HepG2 (cell line): ENCODE measurements around the gene SLC17A3. TPM values are rescaled to one million over a fixed set of nuclear protein-coding genes. Genes with fewer than 3 reads are reported as not detected.

Experiments
- ARHGAP35 ChIP-seq: sonication (generic); formaldehyde crosslinking; IDR thresholded peaks from 2 replicates; pipeline ENCODE4 v1.9.0; 2022; ENCODE audit warnings: mild to moderate bottlenecking, inconsistent platforms, moderate library complexity, missing genetic modification reagents, borderline replicate concordance
- CSRNP2 ChIP-seq: sonication (generic); formaldehyde crosslinking; conservative IDR thresholded peaks from 2 replicates; pipeline ENCODE4 v1.8.0; 2022; ENCODE audit warnings: low read depth, missing genetic modification reagents
- GABPB1 ChIP-seq: IDR thresholded peaks from 2 replicates; pipeline ENCODE4 v1.6.1; 2016; ENCODE audit warnings: mild to moderate bottlenecking, missing genetic modification reagents, moderate library complexity, missing compliant biosample characterization
- GATAD2A ChIP-seq: IDR thresholded peaks from 2 replicates; pipeline ENCODE4 v1.6.1; 2016
- GFI1 ChIP-seq: sonication (generic); formaldehyde crosslinking; IDR thresholded peaks from 2 replicates; pipeline ENCODE4 v1.5.0; 2020; ENCODE audit warnings: missing genetic modification reagents, mild to moderate bottlenecking, borderline replicate concordance
- GTF2F1 ChIP-seq: fragments of 150-350 bp; IDR thresholded peaks from 2 replicates; pipeline ENCODE4 v1.6.1; 2014; ENCODE audit warnings: low read length
- HCFC1 ChIP-seq: fragments of 150-350 bp; IDR thresholded peaks from 2 replicates; pipeline ENCODE4 v1.6.1; 2014; ENCODE audit warnings: low read depth, low read length
- HIC2 ChIP-seq: sonication (generic); formaldehyde crosslinking; IDR thresholded peaks from 2 replicates; pipeline ENCODE4 v1.9.0; 2022; ENCODE audit warnings: low read depth, missing genetic modification reagents
- HNF4A ChIP-seq: sonication (generic); formaldehyde crosslinking; IDR thresholded peaks from 2 replicates; pipeline ENCODE4 v1.4.0; 2020; ENCODE audit warnings: missing genetic modification reagents
- KLF9 ChIP-seq: IDR thresholded peaks from 2 replicates; pipeline ENCODE4 v1.6.1; 2016; ENCODE audit warnings: low read depth
- MXD4 ChIP-seq: IDR thresholded peaks from 2 replicates; pipeline ENCODE4 v1.6.1; 2016; ENCODE audit warnings: mild to moderate bottlenecking, missing biosample characterization, missing genetic modification reagents
- NBN ChIP-seq: fragments of 450-650 bp; conservative IDR thresholded peaks from 2 replicates; pipeline ENCODE4 v1.6.1; 2017
- NFE2 ChIP-seq: sonication (generic); formaldehyde crosslinking; IDR thresholded peaks from 2 replicates; pipeline ENCODE4 v1.4.0; 2020; ENCODE audit warnings: missing genetic modification reagents
- PRDM10 ChIP-seq: sonication (generic); formaldehyde crosslinking; IDR thresholded peaks from 2 replicates; pipeline ENCODE4 v1.4.0; 2020; ENCODE audit warnings: low read depth, missing genetic modification reagents
- TCF12 ChIP-seq, 2 experiments: fragments of 450-650 bp in 1 of 2; sonication (generic) in 1 of 2; formaldehyde crosslinking in 1 of 2; IDR thresholded peaks; 2 replicates each; pipeline versions ENCODE4 v1.6.1 to v1.8.0; 2017 to 2022; ENCODE audit warnings: antibody characterized with exemption in 1 of 2, mild to moderate bottlenecking in 1 of 2, missing genetic modification reagents in 1 of 2, moderate library complexity in 1 of 2
- TP53 ChIP-seq: sonication (generic); formaldehyde crosslinking; conservative IDR thresholded peaks from 2 replicates; pipeline ENCODE4 v1.4.0; 2020; ENCODE audit warnings: missing genetic modification reagents
- ZBTB33 ChIP-seq: sonication (generic); formaldehyde crosslinking; IDR thresholded peaks from 2 replicates; pipeline ENCODE4 v1.4.0; 2020; ENCODE audit warnings: missing genetic modification reagents
- ZBTB49 ChIP-seq: sonication (generic); formaldehyde crosslinking; IDR thresholded peaks from 2 replicates; pipeline ENCODE4 v1.4.0; 2020; ENCODE audit warnings: missing genetic modification reagents, borderline replicate concordance
- ZFP1 ChIP-seq: IDR thresholded peaks from 2 replicates; pipeline ENCODE4 v1.6.1; 2016
- ZKSCAN5 ChIP-seq: sonication (generic); formaldehyde crosslinking; IDR thresholded peaks from 2 replicates; pipeline ENCODE4 v1.5.1; 2020; ENCODE audit warnings: mild to moderate bottlenecking, missing genetic modification reagents
- ZNF724P ChIP-seq: sonication (generic); formaldehyde crosslinking; IDR thresholded peaks from 2 replicates; pipeline ENCODE4 v1.8.0; 2022; ENCODE audit warnings: missing genetic modification reagents, borderline replicate concordance
- polyA plus RNA-seq, 8 experiments: library from polyadenylated mRNA; depleted of rRNA in 3 of 8; stranded (reverse) in 7 of 8; unstranded in 1 of 8; fragments of >200 nt; fragmentation: Illumina TruSeq in 4 of 8; extraction: Trizol in 4 of 8; gene quantifications; 2 replicates each; pipeline versions ENCODE4 v1.2.1 to v1.2.3, GENCODE V29; 2011 to 2016; ENCODE audit warnings: low read depth in 4 of 8, missing spikeins in 1 of 8, mixed read lengths in 1 of 8; ENCODE audit not compliant: insufficient read depth in 1 of 8
- total RNA-seq, 5 experiments: library from RNA; depleted of rRNA; stranded (reverse); fragments of >200 nt; fragmentation: Illumina TruSeq; extraction: Trizol; gene quantifications; 2 replicates each; pipeline ENCODE4 v1.2.3, GENCODE V29; 2016; ENCODE audit warnings: low read depth in 1 of 5

SLC17A3 gene
- total and polyA plus RNA-seq, 2 of the 13 experiments (the other 11 are each of a cell fraction or from before 2014, with no cell fraction given) = 0.09 to 0.11 TPM

- TF ChIP-seq ZBTB49 (CRISPR knock-in tag) (no peak), MXD4 (no peak), ZKSCAN5 (CRISPR knock-in tag) (no peak), KLF9 (CRISPR knock-in tag) (no peak), HCFC1 (no peak), NFE2 (no peak), GTF2F1 (no peak), GABPB1 (CRISPR knock-in tag) (no peak), TCF12 (IDR thresholded peaks at IDR 0.05) (no peak), TCF12 (CRISPR knock-in tag; IDR thresholded peaks at IDR 0.05) (no peak), ZFP1 (no peak), TP53 (no peak), GATAD2A (CRISPR knock-in tag) (peak; percentile 76; the same call in 1 of the 2 replicates), HIC2 (CRISPR knock-in tag) (no peak), PRDM10 (CRISPR knock-in tag) (no peak), NBN (no peak), ZNF724P (CRISPR knock-in tag) (no peak), HNF4A (CRISPR knock-in tag) (peak; percentile 63), GFI1 (CRISPR knock-in tag) (no peak), CSRNP2 (CRISPR knock-in tag) (no peak), ARHGAP35 (CRISPR knock-in tag) (no peak), ZBTB33 (CRISPR knock-in tag) (no peak)
Measured at GRCh38 chr6:25900843-25901242, 26.8 kb upstream of the SLC17A3 start (continued).
